Measurements from ENCODE around the gene GPLD1. TPM values are rescaled to one million over a fixed set of nuclear protein-coding genes. Genes with fewer than 3 reads are reported as not detected.

The GPLD1 gene, protein sequence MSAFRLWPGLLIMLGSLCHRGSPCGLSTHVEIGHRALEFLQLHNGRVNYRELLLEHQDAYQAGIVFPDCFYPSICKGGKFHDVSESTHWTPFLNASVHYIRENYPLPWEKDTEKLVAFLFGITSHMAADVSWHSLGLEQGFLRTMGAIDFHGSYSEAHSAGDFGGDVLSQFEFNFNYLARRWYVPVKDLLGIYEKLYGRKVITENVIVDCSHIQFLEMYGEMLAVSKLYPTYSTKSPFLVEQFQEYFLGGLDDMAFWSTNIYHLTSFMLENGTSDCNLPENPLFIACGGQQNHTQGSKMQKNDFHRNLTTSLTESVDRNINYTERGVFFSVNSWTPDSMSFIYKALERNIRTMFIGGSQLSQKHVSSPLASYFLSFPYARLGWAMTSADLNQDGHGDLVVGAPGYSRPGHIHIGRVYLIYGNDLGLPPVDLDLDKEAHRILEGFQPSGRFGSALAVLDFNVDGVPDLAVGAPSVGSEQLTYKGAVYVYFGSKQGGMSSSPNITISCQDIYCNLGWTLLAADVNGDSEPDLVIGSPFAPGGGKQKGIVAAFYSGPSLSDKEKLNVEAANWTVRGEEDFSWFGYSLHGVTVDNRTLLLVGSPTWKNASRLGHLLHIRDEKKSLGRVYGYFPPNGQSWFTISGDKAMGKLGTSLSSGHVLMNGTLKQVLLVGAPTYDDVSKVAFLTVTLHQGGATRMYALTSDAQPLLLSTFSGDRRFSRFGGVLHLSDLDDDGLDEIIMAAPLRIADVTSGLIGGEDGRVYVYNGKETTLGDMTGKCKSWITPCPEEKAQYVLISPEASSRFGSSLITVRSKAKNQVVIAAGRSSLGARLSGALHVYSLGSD
- total RNA-seq: 1.8 and 3.0 TPM in 2 replicates

DNA sequence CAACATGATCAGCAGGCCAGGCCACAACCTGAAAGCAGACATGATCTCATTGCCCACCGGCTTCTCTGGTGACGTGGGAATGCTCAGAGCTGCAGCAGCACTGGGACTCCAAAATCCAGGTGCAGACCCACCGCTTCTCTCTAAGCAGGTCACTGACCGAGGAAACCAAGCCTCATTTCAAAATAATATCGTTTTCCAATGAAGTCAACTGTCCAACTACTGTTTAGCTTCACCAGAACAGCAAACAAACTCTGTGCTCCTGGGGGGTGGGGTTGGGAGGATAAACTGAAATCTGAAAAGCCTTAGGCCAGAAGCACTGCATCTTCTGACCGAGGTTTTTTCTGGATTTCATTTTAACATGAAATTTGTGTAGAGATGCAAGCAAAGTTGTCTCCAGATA is at the start of gene GPLD1:
Gene GPLD1 (minus strand): TSS at position 109 of the 400 bp plus-strand sequence. CDS start 67 bp downstream, at position 42.
- no peak for DNase-seq (ENCODE audit: low read depth)
- TF ChIP-seq, protein P1, sequence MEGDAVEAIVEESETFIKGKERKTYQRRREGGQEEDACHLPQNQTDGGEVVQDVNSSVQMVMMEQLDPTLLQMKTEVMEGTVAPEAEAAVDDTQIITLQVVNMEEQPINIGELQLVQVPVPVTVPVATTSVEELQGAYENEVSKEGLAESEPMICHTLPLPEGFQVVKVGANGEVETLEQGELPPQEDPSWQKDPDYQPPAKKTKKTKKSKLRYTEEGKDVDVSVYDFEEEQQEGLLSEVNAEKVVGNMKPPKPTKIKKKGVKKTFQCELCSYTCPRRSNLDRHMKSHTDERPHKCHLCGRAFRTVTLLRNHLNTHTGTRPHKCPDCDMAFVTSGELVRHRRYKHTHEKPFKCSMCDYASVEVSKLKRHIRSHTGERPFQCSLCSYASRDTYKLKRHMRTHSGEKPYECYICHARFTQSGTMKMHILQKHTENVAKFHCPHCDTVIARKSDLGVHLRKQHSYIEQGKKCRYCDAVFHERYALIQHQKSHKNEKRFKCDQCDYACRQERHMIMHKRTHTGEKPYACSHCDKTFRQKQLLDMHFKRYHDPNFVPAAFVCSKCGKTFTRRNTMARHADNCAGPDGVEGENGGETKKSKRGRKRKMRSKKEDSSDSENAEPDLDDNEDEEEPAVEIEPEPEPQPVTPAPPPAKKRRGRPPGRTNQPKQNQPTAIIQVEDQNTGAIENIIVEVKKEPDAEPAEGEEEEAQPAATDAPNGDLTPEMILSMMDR (IDR thresholded peaks at IDR 0.05; ENCODE audit: insufficient read depth, low read length, poor library complexity, severe bottlenecking): no peak
- H3K27me3 ChIP-seq (ENCODE audit: control insufficient read depth, insufficient read depth, low read length): no peaks in the 10 kb centered on the region
- no peaks in the 10 kb centered on the region for H3K36me3 ChIP-seq (ENCODE audit: control insufficient read depth, insufficient read depth, low read length)
- no peak within 1 kb of the TSS for H3K4me3 ChIP-seq (ENCODE audit: low read depth, low read length)

DNA sequence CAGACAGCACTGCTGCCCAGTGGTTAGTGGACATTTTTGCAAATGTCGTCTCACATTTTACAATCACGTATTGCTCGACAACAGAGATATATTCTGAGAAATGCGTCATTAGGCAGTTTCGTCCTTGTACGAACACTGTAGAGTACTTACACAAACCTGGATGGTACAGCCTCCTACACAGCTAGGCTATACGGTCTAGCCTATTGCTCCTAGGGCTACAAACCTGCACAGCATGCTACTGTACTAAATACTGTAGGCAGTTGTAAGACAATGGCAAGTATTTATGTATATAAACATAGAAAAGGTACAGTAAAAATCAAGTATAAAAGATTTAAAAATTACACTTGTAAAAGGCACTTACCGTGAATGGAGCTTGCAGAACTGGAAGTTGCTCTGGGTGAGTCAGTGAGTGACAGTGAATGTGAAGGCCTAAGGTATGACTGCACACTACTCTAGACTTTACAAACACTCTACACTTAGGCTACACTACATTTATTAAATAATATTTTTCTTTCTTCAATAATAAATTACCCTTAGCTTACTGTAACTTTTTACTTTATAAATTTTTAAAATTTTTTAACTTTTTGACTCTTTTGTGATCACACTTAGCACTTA is 48.5 kb upstream of the GPLD1 start:
- TF ChIP-seq, protein P1 (IDR thresholded peaks at IDR 0.05; ENCODE audit: insufficient read depth, low read length, poor library complexity, severe bottlenecking): no peak
- no peak overlapping the region for H3K4me3 ChIP-seq (ENCODE audit: low read depth, low read length)
- DNase-seq (ENCODE audit: low read depth): no peak
- no peaks in the 10 kb centered on the region for H3K27me3 ChIP-seq (ENCODE audit: control insufficient read depth, insufficient read depth, low read length)
- H3K36me3 ChIP-seq (ENCODE audit: control insufficient read depth, insufficient read depth, low read length): no peaks in the 10 kb centered on the region

DNA sequence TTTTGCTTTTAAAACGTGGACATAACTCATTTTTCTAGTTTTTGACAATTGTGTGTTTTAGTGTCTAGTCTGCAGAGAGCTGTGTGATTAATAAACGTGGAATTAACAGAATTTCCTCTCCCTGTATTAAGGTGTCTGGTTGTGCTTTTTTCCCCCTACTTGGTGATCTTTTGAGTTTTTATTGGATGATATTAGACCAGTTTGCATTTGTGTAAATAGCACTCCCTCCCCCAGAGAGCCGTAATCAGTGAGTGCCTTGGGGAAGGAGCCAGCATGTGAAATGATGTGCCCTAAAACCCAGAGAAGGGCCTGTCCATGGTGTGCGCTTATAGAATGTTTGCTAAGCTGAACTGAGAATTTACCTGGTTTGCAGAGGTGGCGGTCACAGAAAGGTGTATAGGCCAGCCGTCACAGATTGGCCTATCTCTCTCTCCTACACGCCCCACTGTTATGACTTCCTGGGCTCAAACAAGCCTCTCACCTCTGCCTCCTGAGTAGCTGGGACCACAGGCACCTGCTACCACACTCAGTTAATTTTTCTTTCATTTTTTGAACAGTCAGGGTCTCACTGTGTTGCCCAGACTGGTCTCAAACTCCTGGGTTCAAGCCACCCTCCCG is 47.8 kb upstream of the GPLD1 start:
- H3K36me3 ChIP-seq (ENCODE audit: control insufficient read depth, insufficient read depth, low read length): no peaks in the 10 kb centered on the region
- no peak overlapping the region for H3K4me3 ChIP-seq (ENCODE audit: low read depth, low read length)
- H3K27me3 ChIP-seq (ENCODE audit: control insufficient read depth, insufficient read depth, low read length): no peaks in the 10 kb centered on the region
- TF ChIP-seq, protein P1 (IDR thresholded peaks at IDR 0.05; ENCODE audit: insufficient read depth, low read length, poor library complexity, severe bottlenecking): no peak
- no peak for DNase-seq (ENCODE audit: low read depth)

DNA sequence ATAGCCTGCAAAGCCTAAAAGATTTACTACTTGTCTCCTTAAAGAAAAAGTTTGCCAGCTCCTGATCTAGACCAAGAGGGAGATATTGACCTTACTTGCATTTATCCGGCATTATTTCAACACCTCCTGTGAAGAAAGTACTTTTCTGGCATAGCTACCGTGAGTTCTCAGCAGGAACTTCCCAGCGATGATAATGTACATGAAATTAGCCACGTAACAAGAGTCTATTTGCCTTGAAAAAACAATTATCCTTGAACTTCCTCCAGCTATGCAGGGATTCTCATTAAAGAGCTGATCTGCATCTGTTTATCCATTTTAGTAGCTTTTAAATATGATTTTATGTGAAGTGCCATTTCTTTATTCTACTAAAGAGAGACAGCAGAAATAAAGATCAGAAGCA is 47.1 kb upstream of the GPLD1 start:
- TF ChIP-seq, protein P1 (IDR thresholded peaks at IDR 0.05; ENCODE audit: insufficient read depth, low read length, poor library complexity, severe bottlenecking): no peak
- no peaks in the 10 kb centered on the region for H3K36me3 ChIP-seq (ENCODE audit: control insufficient read depth, insufficient read depth, low read length)
- H3K4me3 ChIP-seq (ENCODE audit: low read depth, low read length): no peak overlapping the region
- no peak for DNase-seq (ENCODE audit: low read depth)
- H3K27me3 ChIP-seq (ENCODE audit: control insufficient read depth, insufficient read depth, low read length): no peaks in the 10 kb centered on the region

DNA sequence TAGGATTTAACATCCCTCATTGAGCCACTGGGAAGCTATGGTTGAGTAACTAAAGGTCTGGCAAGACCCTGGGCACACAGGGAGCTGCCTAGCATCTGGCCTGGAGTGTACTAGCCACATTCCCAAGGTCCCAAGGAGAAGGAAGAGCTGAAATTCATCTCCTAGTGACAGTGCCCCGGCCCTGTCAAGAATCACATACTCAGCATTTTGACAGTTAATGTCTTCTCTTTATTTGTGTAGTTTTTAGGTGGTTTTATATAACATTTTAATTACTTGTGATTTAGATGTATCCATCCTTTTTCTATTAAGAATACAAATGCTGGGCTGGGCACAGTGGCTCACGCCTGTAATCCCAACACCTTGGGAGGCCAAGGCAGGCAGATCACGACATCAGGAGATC is 45.8 kb upstream of the GPLD1 start:
- Histone ChIP-seq H3K36me3 (ENCODE audit: control insufficient read depth, insufficient read depth, low read length) (no peaks in the 10 kb centered on the region), H3K27me3 (ENCODE audit: control insufficient read depth, insufficient read depth, low read length) (no peaks in the 10 kb centered on the region), H3K4me3 (ENCODE audit: low read depth, low read length) (no peak overlapping the region)
- TF ChIP-seq, protein P1 (IDR thresholded peaks at IDR 0.05; ENCODE audit: insufficient read depth, low read length, poor library complexity, severe bottlenecking): no peak
- DNase-seq (ENCODE audit: low read depth): no peak

All from kidney epithelial cell (primary cell).